DOHH2 (cell line): Measurements from ENCODE around the gene KCNV2.

Source experiments
- H3F3A ChIP-seq: fragments of 200-600 bp; sonication (generic), shearing (Covaris generic); 2 replicates; pipeline ENCODE4 v1.6.0; 2016; ENCODE audit warnings: antibody characterized with exemption, mild to moderate bottlenecking; ENCODE audit not compliant: control insufficient read depth, insufficient read depth
- H3K27ac ChIP-seq: fragments of 200-600 bp; sonication (generic); 2 replicates; pipeline ENCODE4 v1.5.1; 2014; ENCODE audit warnings: low read depth, mild to moderate bottlenecking, low read length, moderate library complexity
- H3K27me3 ChIP-seq: fragments of 200-600 bp; sonication (generic); 2 replicates; pipeline ENCODE4 v1.6.1; 2014; ENCODE audit warnings: mild to moderate bottlenecking, low read length, mixed read lengths; ENCODE audit not compliant: control insufficient read depth
- H3K36me3 ChIP-seq: fragments of 200-600 bp; sonication (generic); 2 replicates; pipeline ENCODE4 v1.6.1; 2014; ENCODE audit warnings: mild to moderate bottlenecking, low read length, moderate library complexity, mixed read lengths; ENCODE audit not compliant: control insufficient read depth
- H3K4me1 ChIP-seq: fragments of 200-600 bp; sonication (generic); 2 replicates; pipeline ENCODE4 v1.6.1; 2014; ENCODE audit warnings: mild to moderate bottlenecking, low read length, mixed read lengths; ENCODE audit not compliant: control insufficient read depth
- H3K4me2 ChIP-seq: fragments of 200-600 bp; sonication (generic); 2 replicates; pipeline ENCODE4 v1.6.0; 2014; ENCODE audit warnings: mild to moderate bottlenecking, low read length, moderate library complexity
- H3K4me3 ChIP-seq: fragments of 200-600 bp; sonication (generic); 2 replicates; pipeline ENCODE4 v1.5.1; 2014; ENCODE audit warnings: mild to moderate bottlenecking, low read length, mixed read lengths
- H3K79me2 ChIP-seq: fragments of 200-600 bp; sonication (generic); 2 replicates; pipeline ENCODE4 v1.6.1; 2014; ENCODE audit warnings: mild to moderate bottlenecking, low read length, mixed read lengths; ENCODE audit not compliant: control insufficient read depth
- H3K9me2 ChIP-seq: fragments of 200-600 bp; sonication (generic); replicated peaks from 2 replicates; pipeline ENCODE4 v1.6.1; 2014; ENCODE audit warnings: mild to moderate bottlenecking, low read length, mixed read lengths; ENCODE audit not compliant: control insufficient read depth
- H3K9me3 ChIP-seq: fragments of 200-600 bp; sonication (generic); 2 replicates; pipeline ENCODE4 v1.6.1; 2014; ENCODE audit warnings: antibody characterized with exemption, low read length, mixed read lengths; ENCODE audit not compliant: control insufficient read depth, insufficient read depth
- H4K20me1 ChIP-seq: fragments of 200-600 bp; sonication (generic); 2 replicates; pipeline ENCODE4 v1.6.0; 2014; ENCODE audit warnings: low read depth, mild to moderate bottlenecking, antibody characterized with exemption, low read length, moderate library complexity; ENCODE audit not compliant: control insufficient read depth, insufficient read depth
- CTCF ChIP-seq: fragments of 200-600 bp; sonication (generic); IDR thresholded peaks from one replicate; pipeline ENCODE4 v1.5.1; 2014; ENCODE audit warnings: antibody characterized with exemption, mild to moderate bottlenecking, low read depth, low read length; ENCODE audit not compliant: poor library complexity, severe bottlenecking
- EZH2phosphoT487 ChIP-seq: fragments of 200-600 bp; sonication (generic); IDR thresholded peaks from 2 replicates; pipeline ENCODE4 v1.6.1; 2017; ENCODE audit warnings: borderline replicate concordance, mild to moderate bottlenecking, antibody characterized with exemption, low read length, moderate library complexity, mixed read lengths

Gene KCNV2

GRCh38 chr9:2676466-2676865, 40.8 kb upstream of the KCNV2 start:
- no peaks in the 10 kb centered on the region for H3F3A ChIP-seq
- H3K4me1 ChIP-seq, result no peaks in the 10 kb centered on the region
- H3K27me3 ChIP-seq, result no peaks in the 10 kb centered on the region
- no peak overlapping the region for H3K4me2 ChIP-seq
- no peaks in the 10 kb centered on the region for H4K20me1 ChIP-seq
- no peaks in the 10 kb centered on the region for H3K79me2 ChIP-seq
- no peaks in the 10 kb centered on the region for H3K9me2 ChIP-seq
- no peak overlapping the region for H3K4me3 ChIP-seq
- TF ChIP-seq EZH2phosphoT487 (no peak), CTCF (no peak)
- H3K36me3 ChIP-seq, result no peaks in the 10 kb centered on the region
- H3K27ac ChIP-seq, result no peak overlapping the region
- no peaks in the 10 kb centered on the region for H3K9me3 ChIP-seq

- Histone ChIP-seq H3K9me2 (no peaks in the 10 kb centered on the region), H3K27ac (no peak overlapping the region), H3K9me3 (no peaks in the 10 kb centered on the region), H3K36me3 (no peaks in the 10 kb centered on the region), H3K4me3 (no peak overlapping the region), H3K27me3 (no peaks in the 10 kb centered on the region), H3K4me2 (no peak overlapping the region), H3F3A (no peaks in the 10 kb centered on the region), H4K20me1 (no peaks in the 10 kb centered on the region), H3K4me1 (no peaks in the 10 kb centered on the region), H3K79me2 (no peaks in the 10 kb centered on the region)
- TF ChIP-seq EZH2phosphoT487, result no peak
- TF ChIP-seq CTCF, result no peak
Observed at GRCh38 chr9:2677915-2678889, 39.1 kb upstream of the KCNV2 start.

- H3K36me3 ChIP-seq, result no peaks in the 10 kb centered on the region
- H4K20me1 ChIP-seq, result no peaks in the 10 kb centered on the region
- H3K4me2 ChIP-seq, result no peak overlapping the region
- no peaks in the 10 kb centered on the region for H3K9me2 ChIP-seq
- no peaks in the 10 kb centered on the region for H3K27me3 ChIP-seq
- H3K4me3 ChIP-seq, result no peak overlapping the region
- H3F3A ChIP-seq, result no peaks in the 10 kb centered on the region
- no peaks in the 10 kb centered on the region for H3K9me3 ChIP-seq
- H3K79me2 ChIP-seq, result no peaks in the 10 kb centered on the region
- TF ChIP-seq EZH2phosphoT487, result no peak
- TF ChIP-seq CTCF, result no peak
- no peak overlapping the region for H3K27ac ChIP-seq
- no peaks in the 10 kb centered on the region for H3K4me1 ChIP-seq
Observed at GRCh38 chr9:2679011-2679410, 38.3 kb upstream of the KCNV2 start.
